ENCODE results near the gene PNKP.

PNKP gene

GRCh38 chr19:49876422-49877019 is 9.1 kb upstream of the PNKP start:
- peak; percentile 99 for DNase-seq (ENCODE audit: low spot score)

DNA sequence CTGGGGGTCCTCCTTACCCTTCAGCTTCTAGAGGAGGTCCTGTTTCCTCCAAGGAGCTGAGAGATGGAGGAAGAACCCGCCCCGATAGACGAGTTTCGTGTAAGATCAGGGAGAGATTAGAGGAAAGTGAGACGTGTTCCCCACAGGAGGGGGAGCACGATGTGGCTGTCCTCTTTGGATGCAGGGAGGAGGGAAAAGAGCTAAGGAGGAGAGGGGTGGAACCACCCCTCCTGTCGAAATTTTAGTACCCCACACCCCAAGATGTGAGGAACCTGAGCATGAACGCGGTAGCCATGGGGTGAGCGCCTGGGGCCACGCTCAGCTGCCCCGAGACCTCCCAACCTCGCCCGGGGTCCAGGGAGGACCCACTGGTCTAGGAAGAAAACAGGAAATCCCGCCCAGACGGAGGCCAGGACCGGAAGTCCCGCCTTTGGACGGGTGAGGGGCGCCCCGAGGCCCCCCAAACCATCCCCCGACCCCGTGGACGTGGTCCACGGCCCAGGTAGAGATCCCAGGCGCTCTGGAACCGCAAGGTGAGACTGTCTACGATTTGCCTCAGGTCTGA is 8.6 kb upstream of the PNKP start:
- DNase-seq (ENCODE audit: low spot score): peak; percentile 45

DNA sequence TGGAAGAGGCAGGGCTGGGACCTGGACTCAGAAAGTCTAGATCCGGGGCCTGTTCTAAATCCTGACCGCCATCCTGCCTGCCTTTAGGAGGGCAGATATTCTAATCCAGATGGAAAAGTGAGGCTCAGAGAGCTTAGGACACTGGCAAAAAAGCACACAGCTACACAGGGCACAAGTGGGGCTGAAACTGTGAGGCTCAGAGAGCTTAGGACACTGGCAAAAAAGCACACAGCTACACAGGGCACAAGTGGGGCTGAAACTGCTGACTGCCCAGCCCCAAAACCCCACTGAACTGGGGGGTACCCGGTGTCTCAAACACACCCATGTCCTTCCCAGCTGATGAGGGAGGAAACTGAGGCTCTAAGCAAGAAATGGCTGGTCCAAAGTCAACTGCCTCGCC is 7.8 kb upstream of the PNKP start:
- no peak for DNase-seq (ENCODE audit: low spot score)

GRCh38 chr19:49874503-49875157 is 7.3 kb upstream of the PNKP start:
- DNase-seq (ENCODE audit: low spot score): peak; percentile 43

- no peak for DNase-seq (ENCODE audit: low spot score)
Observed at GRCh38 chr19:49873834-49874233, 6.5 kb upstream of the PNKP start.

- DNase-seq (ENCODE audit: low spot score): no peak
Observed at GRCh38 chr19:49873129-49873521, 5.7 kb upstream of the PNKP start.

- DNase-seq (ENCODE audit: low spot score): no peak
Observed at GRCh38 chr19:49872245-49873128, 5.1 kb upstream of the PNKP start.

- no peak for DNase-seq (ENCODE audit: low spot score)
Observed at GRCh38 chr19:49871349-49871985, 4.1 kb upstream of the PNKP start.

DNA sequence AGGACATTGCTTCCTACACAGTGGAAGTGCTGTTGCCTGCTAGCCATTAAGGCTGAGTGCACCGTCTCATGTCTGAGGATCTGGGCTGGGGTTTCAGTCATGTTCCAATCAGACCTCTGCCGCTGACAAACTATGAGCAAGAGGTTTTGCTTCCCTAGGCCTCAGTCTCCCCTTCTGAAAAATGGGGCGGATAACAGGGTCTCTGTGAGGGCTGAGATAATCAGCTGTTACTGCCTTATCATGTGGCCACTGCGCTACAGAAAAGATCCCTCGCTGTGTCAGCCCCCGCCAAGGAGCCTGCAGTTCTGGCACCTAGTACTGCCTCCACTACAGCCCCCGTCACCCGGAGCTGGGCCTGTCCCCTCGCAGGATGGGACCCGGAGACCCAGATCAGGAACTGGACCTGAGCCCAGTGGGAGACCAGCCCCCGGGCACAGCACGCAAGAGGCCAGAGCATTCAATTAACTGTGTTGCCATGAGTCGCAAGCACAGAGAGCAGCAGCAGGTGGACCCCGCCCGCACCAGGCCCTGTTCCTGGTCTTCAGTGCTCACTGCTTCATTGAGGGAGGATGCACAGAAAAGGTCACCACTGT is 3.0 kb upstream of the PNKP start:
- no peak for DNase-seq (ENCODE audit: low spot score)

- peak; percentile 100 for DNase-seq (ENCODE audit: low spot score)
Observed at GRCh38 chr19:49869484-49870308, 2.3 kb upstream of the PNKP start.

DNA sequence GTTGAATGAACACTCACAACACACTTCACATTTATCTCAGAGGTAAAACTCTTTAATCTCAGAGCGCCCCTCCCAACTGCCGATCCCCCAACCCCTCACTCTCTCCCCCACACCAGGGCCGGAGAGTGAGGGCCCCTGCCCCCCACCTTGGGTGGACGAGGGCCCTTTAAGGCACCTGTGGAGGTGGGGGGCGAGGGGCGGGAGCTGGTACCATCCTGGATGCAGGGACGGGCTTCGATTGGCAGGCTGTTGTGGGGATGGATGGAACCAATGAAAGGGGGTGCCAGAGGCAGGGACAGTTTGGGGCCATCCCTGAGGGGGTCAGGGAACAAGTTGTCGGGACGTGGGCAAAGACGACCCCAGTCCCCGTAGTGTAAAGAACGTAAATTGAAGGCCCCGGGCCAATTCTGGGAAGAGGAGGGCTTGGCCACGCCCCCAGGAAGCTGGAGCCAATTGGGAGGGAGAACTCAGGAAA is 1.7 kb upstream of the PNKP start:
- no peak for DNase-seq (ENCODE audit: low spot score)

DNA sequence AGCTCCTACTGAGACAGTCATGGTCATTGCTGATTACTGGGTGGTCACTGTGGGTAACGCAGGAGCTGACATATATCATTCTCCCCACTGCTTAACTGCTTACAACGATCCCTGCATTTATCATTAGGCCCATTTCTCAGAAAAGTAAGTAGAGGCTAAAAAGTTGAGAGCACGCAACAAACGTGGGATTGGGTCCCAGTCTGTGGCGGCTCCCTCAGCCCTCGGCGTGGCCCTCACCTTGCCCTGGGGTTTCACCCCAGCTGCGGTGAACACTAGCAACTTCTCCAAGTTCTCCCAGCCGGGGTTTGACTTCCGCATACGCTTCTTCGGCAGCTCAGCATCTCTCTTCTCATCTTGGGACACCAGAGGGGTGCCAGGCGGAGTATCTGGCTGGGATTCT is 2.5 kb downstream of the PNKP start:
- DNase-seq (ENCODE audit: low spot score): no peak

- DNase-seq (ENCODE audit: low spot score): no peak
Observed at GRCh38 chr19:49863935-49864320, 3.4 kb downstream of the PNKP start.

DNA sequence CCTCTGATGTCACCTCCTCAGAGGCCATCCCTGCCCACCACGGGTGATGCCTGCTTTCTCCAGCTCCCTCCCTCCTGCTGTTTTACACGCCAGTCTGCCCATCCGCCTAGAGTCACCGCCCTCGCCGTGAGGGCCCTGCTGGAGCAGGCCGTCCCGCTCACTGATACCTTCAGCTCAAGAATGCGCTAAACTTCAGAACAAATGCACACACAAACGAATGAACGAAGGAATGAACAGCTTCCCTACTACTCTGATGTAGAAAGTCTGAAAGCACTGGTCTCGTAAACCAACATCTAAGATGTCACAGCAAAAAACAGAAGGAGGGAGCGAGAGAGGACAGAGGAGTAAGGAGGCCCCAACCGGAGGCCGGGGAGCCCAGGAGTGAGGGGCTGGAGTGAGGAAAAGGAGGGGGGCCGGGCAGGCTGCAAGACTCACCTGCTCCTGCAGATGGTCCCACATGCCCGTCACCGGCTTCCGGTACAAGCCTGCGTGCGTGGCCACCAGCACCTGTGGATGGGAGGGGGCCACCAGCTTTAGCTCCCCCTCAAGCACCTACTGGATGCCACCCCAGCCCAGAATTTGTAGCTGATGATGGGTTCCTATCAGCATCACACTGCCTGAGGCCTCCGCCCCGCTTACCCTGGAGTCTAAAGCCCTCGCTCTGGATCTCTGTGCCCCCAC is 4.0 kb downstream of the PNKP start:
- no peak for DNase-seq (ENCODE audit: low spot score)

DNA sequence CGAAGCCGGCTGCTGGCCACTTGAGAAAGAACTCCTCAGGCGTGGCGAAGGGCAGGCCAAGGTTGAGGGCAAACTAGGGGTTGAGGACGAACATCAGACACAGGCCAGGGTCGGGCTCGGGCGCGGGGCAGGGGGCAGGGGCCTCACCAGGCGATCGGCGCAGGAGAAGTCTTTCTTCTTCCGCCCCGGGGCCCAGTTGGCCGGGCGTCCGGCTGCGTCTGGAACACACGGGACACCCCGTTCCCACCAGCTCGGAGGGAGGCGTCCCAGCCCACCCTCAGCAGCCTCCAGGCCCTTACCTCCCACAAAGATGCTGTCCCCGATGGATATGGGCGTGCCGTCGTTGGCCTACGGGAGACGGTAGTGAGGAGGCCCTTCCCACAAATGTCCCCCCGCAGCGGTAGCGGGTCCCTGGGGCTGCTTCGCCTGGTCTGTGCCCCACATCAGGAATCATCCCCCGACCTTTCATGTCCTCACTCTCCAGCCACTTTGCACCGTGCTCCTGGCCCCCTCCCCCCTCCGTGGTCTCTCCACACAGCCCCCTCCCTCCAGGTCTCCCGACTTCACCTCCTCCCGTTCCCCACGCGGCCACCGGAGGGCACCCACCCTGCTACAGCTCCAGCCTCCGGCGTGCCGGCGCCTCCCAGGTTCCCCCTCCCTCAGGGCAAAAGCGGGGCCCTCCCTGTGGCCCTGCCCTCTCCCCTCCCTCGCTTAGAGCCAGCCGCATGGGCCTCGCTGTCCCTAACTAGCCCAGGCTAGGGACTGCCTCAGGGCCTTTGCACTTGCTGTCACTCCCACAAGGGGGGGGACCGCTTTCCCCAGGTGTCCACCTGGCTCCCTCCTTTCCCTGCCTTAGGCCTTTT is 4.8 kb downstream of the PNKP start:
- no peak for DNase-seq (ENCODE audit: low spot score)

DNA sequence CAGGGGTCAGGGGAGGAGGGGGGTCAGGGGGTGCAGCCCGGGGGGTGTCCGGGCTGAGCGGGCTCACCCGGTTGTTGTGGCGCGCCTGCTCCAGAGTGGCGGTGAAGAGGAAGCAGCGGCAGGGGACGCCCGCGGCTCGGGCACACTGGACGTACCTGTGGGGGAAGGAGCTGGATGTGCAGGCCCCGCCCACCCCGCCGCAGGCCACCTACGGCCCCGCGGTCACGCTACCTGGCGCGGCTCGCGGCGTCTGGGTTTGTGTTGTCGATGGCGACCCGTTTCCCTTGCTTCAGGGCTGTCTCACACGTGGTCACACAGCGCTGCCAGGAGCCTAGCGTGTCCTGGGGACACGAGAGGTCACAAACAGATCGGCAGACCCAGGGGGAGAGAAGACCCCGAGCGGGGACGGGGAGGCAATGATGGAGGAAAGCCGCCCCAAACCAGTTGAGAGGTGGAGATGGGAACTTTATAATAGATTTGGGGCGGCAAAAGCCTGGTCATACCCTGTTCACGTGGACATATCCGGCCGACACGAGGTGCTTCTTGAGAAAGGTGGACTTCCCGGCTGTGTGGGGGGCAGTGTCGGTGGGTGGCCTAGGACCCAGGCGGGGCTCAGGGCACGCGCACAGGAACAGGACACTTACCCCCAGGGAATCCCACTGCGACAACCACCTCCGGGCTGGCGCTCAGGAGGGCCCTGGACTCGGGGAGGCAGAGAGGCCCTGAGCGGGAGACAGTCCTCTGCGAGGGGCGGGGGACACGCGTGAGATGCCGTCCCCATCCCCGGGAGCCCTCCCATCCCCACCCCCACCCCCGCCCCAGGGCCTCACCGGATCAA is 5.6 kb downstream of the PNKP start:
- peak; percentile 49 for DNase-seq (ENCODE audit: low spot score)

DNA sequence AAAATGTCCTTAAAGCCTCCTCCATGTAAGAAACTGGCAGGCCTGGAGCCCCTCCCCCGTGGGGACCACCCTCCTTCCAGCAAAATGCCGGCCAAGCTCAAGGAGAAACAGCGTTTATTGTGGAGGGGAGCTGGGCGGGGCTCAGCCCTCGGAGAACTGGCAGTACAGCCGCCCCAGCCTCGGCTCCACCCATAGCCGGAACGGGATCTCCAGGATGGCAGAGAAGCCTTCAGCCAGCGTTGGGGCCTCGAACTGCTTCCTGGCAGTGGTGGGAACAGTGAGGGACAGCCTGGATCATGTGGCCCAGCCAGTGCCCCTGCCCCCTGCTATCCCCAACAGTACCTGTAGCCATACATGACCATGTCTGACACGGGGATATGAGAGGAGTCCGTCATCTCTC is 6.3 kb downstream of the PNKP start:
- DNase-seq (ENCODE audit: low spot score): peak; percentile 36

DNA sequence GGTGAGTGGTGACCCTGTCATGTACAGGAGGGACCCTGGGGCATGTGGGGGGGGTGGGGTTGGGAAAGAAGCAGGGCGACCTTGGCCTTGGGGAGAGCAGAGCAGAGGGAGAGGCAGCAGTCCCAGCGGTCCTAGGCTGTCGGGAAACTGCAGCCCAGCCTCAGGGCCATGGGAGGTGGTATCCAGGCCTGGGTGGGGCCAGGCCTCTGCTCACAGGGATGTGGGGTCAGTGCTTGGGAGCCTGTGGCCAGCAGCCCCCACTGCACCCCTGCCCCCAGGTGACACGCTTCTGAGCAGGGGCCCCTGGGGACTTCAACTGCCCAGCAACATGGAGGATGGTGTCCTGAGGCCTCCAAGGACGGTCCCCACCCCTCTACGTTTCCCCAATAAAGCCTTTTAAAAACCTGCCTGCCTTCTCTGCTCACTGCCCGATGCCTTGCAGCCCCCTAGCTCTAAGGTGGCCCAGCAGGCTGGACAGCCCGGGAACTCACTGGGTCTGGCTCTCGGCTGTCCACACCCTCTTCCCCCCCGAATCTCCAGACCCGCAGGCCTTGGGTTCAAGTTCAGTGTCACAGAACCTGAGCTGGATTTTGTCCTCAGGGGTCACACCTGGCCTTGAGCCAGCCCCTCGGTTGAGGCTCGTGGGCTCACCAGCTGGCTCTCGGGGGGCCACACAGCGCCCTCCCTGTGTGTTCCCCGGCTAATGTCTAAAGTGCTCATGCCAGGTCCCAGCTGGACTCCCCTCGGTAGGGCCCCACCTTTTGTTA is 6.9 kb downstream of the PNKP start:
- no peak for DNase-seq (ENCODE audit: low spot score)
